ENCODE measurements around the gene TMEM198. TPM values are rescaled to one million over a fixed set of nuclear protein-coding genes. Genes with fewer than 3 reads are reported as not detected.

TMEM198 gene, protein sequence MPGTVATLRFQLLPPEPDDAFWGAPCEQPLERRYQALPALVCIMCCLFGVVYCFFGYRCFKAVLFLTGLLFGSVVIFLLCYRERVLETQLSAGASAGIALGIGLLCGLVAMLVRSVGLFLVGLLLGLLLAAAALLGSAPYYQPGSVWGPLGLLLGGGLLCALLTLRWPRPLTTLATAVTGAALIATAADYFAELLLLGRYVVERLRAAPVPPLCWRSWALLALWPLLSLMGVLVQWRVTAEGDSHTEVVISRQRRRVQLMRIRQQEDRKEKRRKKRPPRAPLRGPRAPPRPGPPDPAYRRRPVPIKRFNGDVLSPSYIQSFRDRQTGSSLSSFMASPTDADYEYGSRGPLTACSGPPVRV
- 3.6 to 6.1 TPM (median 4.8 TPM) in 3 replicates for total RNA-seq
- long read RNA-seq, partial matches to known transcripts = 2 of 4 reads
- long read RNA-seq, other reads (novel, unspliced or antisense) = 0 of 4 reads

DNA sequence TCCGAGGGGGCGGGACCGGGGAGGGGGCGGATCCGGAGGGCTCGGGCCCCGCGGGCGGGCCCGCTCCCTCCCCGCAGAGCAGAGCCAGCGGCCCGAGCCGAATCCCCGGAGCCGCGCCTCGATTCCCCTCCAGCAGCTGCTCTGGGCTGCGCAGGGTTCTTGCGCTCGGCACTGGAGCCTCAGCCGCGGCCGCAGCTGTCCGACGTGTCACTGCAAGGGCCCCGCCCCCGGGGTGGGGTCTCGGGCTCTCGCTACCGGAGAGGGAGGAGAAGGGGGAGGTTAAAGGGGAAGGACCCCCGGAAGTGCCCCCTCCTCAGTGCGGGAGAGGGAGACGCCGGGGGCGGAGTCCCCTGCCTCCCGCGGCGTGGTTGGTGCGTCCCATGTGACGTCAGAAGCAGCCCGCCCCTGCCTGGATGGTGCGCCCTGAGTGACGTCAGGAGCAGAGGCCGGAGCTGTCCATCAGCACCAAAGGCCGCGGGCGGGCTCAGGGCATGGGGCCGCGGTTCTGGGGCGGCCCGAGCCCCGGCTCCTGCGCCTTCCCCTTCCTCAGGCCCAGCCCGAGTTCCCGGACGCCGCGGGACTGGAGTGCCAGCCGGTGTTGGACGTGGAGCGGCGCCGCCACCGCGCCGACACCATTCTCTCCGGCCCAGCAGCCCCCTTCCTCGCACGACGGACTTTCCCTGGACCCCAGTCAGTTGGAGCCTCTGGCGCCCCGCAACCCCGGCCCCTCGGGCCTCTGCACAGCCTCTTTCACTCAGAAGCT is at the start of gene TMEM198, which contains the start of gene CHPF:
TSS of gene TMEM198 (plus strand) at position 433 of the 763 bp plus-strand sequence. CDS start 700 bp downstream, outside the sequence.
TSS of gene CHPF (minus strand) at position 214 of the 763 bp plus-strand sequence. CDS start 271 bp downstream, outside the sequence.
- TF ChIP-seq, protein P1, sequence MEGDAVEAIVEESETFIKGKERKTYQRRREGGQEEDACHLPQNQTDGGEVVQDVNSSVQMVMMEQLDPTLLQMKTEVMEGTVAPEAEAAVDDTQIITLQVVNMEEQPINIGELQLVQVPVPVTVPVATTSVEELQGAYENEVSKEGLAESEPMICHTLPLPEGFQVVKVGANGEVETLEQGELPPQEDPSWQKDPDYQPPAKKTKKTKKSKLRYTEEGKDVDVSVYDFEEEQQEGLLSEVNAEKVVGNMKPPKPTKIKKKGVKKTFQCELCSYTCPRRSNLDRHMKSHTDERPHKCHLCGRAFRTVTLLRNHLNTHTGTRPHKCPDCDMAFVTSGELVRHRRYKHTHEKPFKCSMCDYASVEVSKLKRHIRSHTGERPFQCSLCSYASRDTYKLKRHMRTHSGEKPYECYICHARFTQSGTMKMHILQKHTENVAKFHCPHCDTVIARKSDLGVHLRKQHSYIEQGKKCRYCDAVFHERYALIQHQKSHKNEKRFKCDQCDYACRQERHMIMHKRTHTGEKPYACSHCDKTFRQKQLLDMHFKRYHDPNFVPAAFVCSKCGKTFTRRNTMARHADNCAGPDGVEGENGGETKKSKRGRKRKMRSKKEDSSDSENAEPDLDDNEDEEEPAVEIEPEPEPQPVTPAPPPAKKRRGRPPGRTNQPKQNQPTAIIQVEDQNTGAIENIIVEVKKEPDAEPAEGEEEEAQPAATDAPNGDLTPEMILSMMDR (IDR thresholded peaks at IDR 0.05) = peak; percentile 23
- H3K27ac Mint-ChIP-seq (ENCODE audit: unreplicated experiment) = peak within 1 kb of the TSS; percentile 96
- H3K4me3 Mint-ChIP-seq (ENCODE audit: unreplicated experiment) = peak within 1 kb of the TSS; percentile 91
- no peaks in the 10 kb centered on the region for H3K9me3 Mint-ChIP-seq (ENCODE audit: low read depth)
- peaks cover 29% of the 10 kb centered on the region for H3K4me1 Mint-ChIP-seq (ENCODE audit: low read depth)
- DNase-seq (ENCODE audit: low spot score) = peak; percentile 99
- H3K36me3 Mint-ChIP-seq (ENCODE audit: low read depth) = peaks cover 21% of the 10 kb centered on the region
- H3K27me3 Mint-ChIP-seq (ENCODE audit: low read depth) = no peaks in the 10 kb centered on the region

DNA sequence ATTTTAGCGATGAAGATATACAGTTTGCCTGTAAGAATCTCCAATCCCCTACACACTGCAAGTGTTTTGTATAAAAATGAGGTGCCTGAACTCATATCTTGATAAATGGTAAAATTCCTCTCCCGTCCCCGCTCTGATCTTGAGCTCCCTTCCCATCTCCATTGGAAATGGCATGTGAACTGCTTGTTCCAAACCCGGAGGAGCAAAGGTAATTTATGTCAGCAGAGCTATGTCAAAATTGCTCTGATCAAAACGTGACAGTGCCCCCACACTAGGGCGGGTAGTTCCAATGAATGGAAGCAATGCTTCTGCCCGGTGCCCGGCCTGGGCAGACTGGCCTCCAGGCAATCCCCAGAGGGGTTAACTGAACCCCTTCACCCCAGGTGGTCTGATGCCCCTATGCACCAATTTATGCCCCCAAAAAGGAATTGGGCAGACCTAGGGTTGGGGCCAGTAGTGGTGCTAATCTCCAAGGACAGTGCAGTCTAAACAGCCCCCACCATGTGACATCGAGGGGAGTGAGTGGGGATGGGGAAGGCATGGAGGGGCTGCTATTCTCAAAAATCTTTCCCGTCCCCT is 48.8 kb upstream of the TMEM198 start:
- Mint-ChIP-seq H3K9me3 (ENCODE audit: low read depth) (no peaks in the 10 kb centered on the region), H3K4me3 (ENCODE audit: unreplicated experiment) (no peak overlapping the region), H3K4me1 (ENCODE audit: low read depth) (peaks cover 42% of the 10 kb centered on the region), H3K27me3 (ENCODE audit: low read depth) (no peaks in the 10 kb centered on the region), H3K36me3 (ENCODE audit: low read depth) (peaks cover 10% of the 10 kb centered on the region), H3K27ac (ENCODE audit: unreplicated experiment) (no peak overlapping the region)
- no peak for DNase-seq (ENCODE audit: low spot score)
- TF ChIP-seq, protein P1 (IDR thresholded peaks at IDR 0.05) = peak; percentile 84

DNA sequence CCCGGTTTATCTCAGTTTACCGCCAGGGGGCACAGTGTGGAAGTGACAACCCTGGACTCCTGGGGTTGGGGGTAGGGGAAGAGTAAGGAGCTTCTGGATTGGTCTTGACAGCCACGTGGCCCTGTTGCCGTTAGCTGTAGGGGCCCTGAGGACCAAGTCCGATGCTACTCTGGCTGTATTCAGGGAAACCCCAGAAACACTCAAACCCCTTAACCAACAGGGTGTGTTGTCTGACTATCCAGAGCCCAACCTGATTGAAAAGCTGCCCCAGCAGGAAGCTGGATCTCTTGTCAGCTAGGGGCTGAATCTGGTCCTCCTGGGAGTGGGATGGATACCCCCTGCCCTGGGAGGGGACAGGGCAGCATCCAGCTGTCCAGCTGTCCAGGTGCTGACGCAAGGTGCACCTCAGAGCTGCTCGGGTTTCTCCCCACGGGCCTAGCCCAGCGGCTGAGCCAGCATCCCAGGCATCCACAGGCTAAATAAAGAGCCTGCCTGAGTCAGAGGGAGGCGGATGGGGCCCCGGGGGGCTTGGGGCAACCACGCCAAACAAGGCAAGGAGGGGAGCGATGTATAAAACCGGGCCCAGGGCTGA is 48.2 kb upstream of the TMEM198 start:
- Mint-ChIP-seq H3K36me3 (ENCODE audit: low read depth) (peaks cover 8% of the 10 kb centered on the region), H3K4me3 (ENCODE audit: unreplicated experiment) (no peak overlapping the region), H3K27ac (ENCODE audit: unreplicated experiment) (no peak overlapping the region), H3K27me3 (ENCODE audit: low read depth) (no peaks in the 10 kb centered on the region), H3K9me3 (ENCODE audit: low read depth) (no peaks in the 10 kb centered on the region), H3K4me1 (ENCODE audit: low read depth) (peaks cover 48% of the 10 kb centered on the region)
- no peak for DNase-seq (ENCODE audit: low spot score)
- TF ChIP-seq, protein P1 (IDR thresholded peaks at IDR 0.05) = peak; percentile 53

DNA sequence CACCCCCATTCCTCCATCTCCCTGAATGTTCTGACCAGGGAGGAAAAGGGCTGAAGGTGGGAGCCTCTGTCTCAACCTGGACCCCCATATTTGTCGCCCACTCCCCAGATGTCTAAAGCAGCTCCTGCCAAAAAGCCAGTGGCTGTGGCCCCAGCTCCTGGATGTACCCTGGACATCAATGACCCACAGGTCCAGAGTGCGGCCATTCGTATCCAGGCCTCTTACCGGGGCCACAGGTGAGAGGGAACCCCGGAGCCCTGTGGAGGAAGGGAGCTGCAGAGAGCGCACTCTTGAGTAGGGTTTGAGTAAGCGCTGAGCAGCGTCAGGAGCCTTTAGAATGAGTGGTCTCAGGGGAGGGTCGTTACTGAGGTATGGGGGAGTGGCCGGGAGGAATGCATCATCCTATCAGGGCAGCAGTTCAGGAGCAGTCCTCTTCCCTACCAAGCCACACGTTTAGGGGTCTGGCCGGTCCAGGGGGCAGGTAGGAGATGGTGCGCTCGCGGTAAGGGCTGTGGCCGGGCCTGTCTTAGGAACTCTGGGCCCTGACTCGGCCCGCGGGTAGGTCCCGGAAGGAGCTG is 47.5 kb upstream of the TMEM198 start:
- peak overlapping the region; percentile 36 for H3K27ac Mint-ChIP-seq (ENCODE audit: unreplicated experiment)
- H3K4me1 Mint-ChIP-seq (ENCODE audit: low read depth) = peaks cover 54% of the 10 kb centered on the region
- no peaks in the 10 kb centered on the region for H3K9me3 Mint-ChIP-seq (ENCODE audit: low read depth)
- H3K4me3 Mint-ChIP-seq (ENCODE audit: unreplicated experiment) = no peak overlapping the region
- DNase-seq (ENCODE audit: low spot score) = no peak
- H3K36me3 Mint-ChIP-seq (ENCODE audit: low read depth) = peaks cover 8% of the 10 kb centered on the region
- TF ChIP-seq, protein P1 (IDR thresholded peaks at IDR 0.05) = no peak
- no peaks in the 10 kb centered on the region for H3K27me3 Mint-ChIP-seq (ENCODE audit: low read depth)
